Measurements from ENCODE around the gene PRKG2.
"Not testable (repeated sequence)": the region's sequence is repeated elsewhere in the genome, so short reads cannot be mapped to it uniquely, and the experiment has no call there.

Gene PRKG2

DNA sequence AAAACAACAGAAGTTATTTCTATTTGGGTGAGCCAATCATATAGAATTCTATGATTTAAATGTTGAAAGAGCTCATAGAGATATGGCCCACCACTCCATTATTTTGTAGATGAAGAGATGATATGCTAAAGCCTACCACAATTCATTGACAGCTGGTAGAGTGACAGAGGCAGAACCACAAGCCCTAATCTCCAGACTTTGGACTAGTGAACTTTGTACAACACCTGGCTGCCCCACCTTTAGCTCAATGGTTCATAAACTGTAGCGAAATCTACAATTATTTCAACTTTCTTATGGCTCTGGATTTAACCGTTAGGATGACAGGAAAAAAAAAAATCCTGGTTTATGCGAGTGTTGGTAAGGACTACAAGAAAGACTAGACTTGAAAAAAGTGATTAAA lies 50.9 kb downstream of the PRKG2 start:
- no peak for DNase-seq

DNA sequence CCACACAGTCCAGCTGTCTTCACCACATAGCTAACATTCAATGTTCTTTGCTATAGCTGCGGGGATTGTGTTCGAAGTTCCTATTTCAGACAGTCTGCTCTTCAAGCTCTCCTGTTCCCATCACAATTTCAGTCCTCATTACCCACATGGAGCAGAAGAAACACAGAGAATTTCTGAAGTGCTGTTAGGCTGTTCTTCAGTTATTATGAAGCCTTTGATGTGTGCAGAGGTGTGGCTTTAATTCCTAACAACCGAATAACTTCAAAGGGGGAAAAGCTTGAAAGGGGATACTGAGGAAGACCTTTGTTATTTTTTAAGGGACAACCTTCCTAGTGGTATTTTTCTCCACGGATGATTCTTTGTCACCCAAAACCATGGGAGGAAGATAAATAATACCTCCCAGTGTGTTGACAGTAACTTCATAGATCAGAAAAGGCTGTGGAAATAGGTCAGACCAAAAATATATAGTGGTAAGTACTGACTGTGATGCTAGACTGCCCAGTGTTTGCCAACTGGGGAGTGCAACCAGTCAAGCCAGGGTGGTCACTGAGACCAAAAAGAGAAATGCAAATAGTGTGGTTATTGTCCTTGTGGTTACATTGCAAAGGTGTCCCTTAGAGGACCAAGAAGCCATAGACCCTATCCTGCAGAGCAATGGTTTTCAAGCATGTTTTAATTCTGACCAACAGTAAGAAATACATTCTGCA lies 52.1 kb downstream of the PRKG2 start:
- DNase-seq = no peak

DNA sequence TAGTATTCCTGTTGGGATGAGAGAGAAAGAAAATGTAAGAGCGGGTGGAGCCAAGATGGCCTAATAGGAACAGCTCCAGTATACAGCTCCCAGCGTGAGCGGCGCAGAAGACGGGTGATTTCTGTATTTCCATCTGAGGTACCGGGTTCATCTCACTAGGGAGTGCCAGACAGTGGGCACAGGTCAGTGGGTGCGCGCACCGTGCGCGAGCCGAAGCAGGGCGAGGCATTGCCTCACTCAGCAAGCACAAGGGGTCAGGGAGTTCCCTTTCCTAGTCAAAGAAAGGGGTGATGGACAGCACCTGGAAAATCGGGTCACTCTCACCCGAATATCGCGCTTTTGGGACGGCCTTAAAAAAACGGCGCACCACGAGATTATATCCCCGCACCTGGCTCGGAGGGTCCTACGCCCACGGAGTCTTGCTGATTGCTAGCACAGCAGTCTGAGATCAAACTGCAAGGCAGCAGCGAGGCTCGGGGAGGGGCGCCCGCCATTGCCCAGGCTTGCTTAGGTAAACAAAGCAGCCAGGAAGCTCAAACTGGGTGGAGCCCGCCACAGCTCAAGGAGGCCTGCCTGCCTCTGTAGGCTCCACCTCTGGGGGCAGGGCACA lies 61.2 kb downstream of the PRKG2 start:
- DNase-seq = not testable (repeated sequence)

DNA sequence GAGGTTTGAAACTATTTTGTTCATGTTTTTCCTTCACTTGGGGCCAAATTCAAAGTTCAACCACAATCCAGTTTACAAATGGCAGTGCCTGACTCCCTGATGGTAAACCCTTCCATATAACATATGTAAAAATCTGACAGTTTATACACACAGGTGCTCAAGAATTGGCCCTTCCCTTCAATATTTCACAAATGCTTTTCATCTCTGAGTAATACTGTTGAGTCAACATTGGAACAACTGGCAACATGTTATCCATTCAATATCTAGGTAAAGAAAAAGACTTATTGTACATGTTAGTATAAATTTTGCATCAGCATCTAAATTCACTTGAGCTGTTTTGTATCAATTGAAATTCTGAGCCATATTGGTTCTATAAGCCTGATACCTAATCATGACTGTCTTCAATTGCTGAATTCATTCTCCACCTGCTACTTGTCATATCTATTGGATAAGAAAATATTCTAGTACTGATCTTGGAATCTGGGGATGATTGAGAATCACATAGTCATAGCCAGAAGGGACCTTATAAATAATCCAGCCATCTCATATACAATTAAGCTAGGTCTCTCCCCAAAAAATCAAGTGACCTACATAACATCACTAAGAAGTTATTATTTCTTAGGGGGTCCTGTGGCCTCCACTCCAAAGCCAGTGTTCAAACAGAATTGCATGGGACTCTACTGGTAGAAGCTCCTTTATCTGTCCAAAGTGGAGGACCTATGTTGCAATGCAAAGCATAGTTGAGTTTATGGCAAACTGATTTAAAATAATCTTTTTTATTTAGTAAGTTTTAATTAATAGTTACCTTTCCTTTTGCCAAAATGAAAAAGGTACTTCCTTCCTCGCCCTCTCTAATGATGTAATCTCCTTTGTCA lies 61.9 kb downstream of the PRKG2 start:
- no peak for DNase-seq

DNA sequence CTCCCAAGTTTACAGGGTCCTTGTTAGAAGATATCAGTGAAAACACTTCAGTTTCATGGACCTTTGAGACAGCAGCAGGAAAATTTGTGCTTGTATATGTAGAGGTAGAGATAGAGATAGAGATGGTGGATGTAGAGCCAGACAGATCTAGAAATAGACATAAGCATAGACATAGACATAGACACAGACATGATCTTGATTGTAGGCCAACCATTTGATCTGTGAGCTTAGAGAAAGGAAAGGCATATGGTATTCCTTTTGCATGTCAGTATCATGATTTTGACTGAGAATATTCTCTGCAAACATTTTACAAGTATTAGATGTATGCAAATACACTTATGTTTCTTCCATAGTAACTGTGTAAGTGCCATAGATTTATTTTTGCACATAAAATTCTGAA lies 65.0 kb downstream of the PRKG2 start:
- DNase-seq = no peak

DNA sequence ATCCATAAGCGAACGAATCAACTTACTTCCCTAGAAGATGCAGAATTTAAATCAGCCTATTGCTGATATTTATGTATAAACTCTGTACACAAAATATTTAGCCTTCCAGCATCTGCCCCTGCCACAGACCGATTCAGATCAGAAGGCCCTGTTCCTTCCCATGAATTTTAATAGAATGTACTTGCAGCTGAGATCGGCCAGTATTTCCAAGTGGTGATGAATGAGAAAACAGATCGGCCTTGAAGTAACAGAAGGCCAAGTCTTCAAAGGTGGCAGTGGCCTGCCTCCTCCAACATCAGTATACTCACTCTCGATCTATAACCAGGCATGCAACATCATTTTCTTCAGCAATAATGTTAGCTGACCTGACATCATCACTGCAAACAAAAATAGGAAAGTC lies 66.4 kb downstream of the PRKG2 start:
- DNase-seq = no peak

DNA sequence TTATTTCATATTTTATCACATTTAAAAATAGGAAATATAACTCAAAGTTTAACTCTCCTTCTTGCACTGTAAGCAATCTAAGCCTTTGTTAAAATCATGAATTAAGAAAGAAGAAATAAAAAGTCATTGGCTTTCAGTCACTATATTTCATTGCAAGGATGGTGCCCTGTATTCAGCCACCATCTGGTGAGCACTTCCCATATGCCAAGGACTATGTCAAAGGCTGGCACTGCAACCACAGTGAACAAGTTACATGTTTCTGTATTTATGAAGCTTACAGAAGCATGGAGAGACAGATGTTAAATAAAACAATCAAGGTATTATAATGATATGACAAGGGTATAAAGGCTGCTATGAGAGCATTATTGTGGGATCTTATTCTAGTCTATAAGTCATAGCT lies 68.6 kb downstream of the PRKG2 start:
- no peak for DNase-seq

DNA sequence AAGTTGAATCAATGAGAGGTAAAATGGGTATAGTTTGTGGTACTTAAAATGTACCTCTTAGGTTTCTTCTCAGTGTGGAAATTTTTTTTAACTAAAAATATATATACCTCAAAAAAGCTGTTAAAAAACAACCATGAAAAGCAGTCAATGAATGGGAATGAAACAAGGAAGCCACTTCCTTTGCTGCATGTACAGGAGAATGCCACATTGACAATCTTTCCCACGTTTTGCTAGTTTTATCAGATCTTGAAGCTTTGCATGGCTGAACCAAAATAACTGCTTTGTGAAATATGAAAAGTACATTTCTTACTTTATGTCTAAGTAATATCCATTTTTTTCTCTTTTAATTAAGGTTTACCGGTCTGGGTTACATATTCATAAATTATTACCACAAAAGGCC lies 71.8 kb downstream of the PRKG2 start:
- DNase-seq = no peak

DNA sequence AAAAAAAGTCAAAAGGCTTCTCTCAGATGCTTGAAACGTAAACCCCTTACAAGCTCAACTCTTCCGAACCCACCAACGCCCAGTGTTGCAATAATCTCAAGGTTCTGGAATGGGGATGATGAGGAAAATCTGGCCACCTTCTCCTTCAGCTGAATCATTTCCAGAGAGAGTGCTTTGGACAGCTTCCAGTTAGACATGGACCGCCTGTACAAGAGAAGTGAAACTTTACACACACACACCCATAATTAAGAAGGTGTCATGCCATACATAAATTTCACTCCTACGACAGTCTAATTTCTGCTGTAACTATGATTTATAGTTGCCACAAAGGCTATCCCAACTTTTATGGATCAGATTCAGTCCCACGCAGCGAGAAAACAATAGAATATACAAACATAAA lies 72.3 kb downstream of the PRKG2 start:
- no peak for DNase-seq

DNA sequence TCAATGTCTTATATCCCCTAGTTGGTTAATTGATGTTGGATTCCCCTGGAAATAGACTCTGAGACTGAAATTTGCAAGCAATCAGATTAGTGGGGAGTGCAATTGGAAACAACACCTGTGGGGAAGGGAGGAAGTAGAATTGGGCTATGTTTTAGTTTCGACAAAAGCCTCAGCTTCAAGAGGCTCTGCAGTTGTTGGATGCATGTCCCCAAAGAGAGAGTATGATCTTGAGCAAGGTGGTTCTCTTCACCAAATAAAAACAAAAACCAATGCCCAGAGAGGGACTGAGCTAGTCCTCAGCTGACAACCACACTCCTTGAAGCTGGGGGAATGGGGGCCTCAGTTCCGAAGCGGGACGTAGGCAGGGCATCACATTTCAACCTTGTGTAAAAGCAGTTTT lies 77.1 kb downstream of the PRKG2 start:
- DNase-seq = no peak

DNA sequence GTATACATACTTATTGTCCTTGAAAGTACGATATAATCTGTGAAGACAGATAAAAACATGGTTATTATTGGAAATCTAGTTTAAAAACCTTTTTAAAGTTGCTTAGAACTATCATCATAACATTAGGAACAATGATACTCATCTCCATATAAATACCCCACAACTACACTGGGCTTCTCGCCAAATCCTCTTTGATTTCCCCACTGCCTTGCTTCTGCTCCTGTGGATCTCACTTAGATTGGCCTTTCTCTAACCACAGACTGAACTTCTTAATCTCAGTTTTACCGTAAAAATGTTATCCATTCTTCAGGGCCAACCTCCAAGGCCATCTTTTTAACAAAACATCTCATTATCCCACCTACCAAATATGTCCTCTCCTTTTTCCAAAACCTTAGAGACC lies 77.6 kb downstream of the PRKG2 start:
- no peak for DNase-seq

DNA sequence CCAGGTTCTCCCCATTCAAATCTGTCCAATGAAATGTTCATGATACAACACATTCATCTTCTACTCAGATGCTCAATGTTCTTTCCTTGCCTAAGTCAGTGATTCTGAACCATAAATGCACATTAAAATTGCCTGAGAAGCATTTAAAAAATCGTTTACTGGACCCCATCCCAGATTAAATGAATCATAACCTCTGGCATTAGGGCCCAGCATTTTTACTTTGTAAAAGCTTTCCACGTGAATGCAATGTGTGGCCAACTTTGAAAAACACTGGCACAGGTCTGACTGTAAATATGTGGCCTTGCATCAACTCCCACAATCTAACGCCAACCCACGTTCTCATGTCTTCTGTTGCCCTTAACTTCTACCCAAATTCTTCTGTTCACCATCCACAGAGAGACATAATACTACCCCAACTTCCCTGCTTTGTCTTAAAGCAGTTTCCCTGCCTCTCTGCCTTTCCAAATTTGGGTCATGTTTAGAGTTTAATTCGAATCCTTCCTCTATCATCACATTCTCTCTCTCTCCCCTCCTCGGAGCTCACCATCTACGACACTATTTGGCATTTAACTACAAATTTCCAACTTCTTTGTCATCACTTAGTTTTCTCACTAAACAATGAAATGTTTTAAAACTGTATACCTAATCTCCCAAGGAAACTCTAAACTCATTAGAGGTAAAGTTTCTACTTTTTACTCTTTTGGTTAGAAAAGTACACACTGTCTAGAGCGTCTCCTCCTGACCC lies 78.7 kb downstream of the PRKG2 start:
- no peak for DNase-seq

DNA sequence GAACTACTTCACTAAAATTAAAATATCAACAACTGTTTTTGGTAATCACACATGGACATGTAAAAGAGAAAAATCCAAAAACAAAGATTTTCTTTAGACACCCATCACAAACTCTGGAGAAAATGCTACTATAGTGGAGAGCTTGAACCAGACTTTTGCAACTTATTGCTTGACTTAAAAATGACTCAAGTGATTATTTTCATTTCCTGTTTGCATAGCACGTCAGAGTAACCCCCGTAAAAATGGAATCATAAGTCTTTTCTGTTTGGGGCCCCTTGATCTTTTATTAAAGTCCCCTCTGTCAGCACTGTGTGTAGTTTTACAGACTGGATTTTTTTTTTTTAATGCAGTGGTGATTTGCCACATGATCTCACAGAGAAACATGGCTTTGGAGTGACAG lies 79.5 kb downstream of the PRKG2 start:
- no peak for DNase-seq

DNA sequence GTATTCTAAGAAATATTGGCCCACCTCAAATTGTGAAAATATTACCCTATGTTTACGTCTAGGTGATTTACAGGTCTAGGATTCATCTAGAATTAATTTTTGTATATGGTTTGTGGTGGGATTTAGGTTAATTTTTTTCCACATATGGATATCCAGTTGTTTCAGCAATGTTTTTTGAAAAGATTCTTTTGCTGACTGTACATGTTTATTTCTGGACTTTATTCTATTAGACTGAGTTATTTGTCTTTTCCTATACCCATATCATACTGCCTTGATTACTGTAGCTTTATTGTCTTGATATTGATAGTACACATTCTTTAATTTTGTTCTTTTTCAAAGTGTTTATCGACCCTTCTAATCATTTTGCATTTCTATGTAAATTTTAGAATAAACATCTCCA lies 83.5 kb downstream of the PRKG2 start:
- no peak for DNase-seq

DNA sequence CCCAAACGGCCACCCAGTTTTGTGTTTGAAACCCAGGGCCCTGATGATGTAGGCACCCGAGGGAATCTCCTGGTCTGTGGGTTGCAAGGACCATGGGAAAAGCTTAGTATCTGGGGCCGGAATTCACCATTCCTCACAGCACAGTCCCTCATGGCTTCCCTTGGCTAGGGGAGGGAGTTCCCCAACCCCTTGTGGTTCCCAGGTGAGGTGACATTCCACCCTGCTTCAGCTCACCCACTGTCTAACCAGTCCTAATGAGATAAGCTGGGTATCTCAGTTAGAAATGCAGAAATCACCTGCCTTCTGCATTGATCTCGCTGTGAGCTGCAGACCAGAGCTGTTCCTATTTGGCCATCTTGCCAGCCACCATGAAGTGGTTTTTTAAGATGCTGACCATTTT lies 84.0 kb downstream of the PRKG2 start:
- no peak for DNase-seq

DNA sequence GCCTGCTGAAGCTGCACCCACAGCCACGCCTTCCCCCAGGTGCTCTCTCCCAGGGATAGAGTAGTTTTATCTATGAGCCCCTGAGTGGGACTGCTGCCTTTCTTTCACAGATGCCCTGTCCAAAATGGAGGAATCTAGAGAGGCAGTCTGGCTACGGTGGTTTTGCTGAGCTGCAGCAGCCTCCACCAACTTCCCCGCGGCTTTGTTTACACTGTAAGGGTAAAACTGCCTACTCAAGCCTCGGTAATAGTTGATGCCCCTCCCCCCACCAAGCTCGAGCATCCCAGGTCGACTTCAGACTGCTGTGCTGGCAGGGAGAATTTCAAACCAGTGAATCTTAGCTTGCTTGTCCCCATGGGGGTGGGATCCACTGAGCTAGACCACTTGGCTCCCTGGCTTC lies 84.5 kb downstream of the PRKG2 start:
- DNase-seq = no peak

DNA sequence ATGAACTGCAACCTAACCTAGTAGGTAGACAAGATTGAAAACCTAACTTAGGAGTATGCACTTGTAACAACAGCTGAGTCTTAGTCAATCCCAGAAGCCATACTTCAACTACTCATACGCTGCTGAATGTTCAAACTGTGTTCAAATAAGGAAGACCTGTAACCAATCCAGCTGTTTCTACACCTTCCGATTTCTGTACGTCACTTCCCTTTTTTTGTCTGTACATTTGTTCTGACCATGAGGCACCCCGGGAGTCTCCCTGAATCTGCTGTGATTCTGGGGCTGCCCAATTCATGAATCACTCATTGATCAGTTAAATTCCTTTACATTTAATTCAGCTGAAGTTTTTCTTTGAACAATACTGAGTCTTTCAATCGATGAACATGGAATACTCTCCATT lies 95.0 kb downstream of the PRKG2 start:
- no peak for DNase-seq

DNA sequence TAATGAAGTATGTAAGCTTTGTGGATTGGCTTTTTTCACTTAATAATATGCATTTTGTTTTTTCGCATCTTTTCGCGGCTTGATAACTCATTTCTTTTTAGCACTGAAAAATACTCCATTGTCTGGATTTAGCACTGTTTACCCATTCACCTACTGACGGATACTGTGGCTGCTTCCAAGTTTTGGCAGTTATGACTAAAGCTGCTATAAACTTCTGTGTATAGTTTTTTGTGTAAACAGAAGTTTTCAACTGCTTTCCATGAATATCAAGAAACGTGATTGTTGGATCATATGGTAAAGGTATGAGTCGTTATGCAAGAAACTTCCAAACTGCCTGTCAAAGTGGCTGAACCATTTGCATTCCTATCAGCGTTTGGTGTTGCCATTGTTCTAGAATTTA lies 96.9 kb downstream of the PRKG2 start:
- no peak for DNase-seq

DNA sequence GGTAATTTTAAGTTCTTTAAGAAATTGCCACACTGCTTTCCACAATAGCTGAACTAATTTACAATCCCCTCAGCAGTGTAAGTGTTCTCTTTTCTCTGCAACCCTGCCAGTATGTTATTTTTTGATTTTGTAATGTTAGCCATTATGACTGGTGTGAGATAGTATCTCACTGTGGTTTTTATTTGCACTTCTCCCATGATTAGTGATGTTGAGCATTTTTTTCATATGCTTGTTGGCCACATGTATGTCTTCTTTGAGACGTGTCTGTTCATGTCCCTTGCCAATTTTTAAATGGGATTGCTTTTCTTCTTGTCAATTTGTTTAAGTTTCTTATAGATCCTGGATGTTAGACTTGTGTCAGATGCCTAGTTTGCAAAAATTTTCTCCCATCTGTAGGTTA lies 98.5 kb downstream of the PRKG2 start:
- no peak for DNase-seq

DNA sequence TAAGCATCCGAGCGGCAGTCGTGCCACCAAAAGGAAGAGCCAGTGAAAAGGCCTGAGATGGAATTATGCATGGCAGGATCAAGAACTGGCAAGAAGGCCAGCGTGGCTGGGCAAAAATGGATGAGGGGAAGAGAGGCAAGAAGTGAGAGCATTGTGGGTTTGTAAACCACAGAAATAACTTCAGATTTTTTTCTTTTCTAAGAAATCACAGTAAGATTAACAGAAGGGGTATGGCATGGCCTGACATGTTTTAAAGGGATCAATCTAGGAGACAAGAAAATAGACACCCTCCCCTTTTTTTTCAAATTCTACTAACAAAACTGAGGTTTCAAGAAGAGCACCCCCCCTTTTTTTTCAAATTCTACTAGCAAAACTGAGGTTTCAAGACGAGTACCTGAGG lies 102.0 kb downstream of the PRKG2 start:
- no peak for DNase-seq

DNA sequence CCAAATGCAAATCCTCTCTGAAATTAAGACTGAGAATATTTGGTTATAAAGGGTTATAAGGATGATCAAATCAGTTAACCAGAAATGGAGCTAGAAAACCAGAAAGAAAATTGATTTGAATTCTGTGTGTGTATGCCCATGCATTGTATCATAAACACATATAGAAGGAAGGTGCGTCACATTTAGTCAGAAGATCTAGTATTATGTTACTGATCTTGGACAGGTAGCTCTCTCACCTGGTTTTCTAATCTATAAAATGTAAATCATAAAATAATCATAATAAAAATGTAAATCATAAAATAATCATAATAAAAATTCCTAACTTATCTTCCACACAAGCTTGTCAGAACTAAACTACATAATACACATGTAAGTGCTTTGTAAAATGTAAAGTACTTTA lies 105.7 kb downstream of the PRKG2 start:
- no peak for DNase-seq

DNA sequence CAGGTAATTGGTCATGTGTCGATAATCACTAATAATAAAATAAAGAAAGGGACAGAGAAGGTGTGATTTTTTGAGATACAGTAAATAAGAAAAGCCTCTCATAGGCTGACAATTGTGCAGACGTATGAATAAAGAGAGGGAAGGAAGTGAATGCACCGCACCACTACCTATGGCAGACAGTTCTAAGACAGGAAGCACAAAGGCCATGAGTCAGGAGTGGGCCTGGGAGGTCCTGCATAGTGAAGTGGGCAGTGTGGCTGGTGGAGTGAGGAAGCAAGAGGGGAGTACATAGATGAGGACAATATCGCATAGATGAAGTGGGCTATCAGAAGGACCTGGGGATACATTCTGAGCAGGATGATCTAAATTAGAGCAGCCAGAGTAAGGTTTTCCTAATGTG lies 108.9 kb downstream of the PRKG2 start:
- no peak for DNase-seq

Data from amygdala (tissue), 56 donors.